Psoas muscle (tissue), 8 donors: ENCODE results near the gene GPC6. TPM values are rescaled to one million over a fixed set of nuclear protein-coding genes. Genes with fewer than 3 reads are reported as not detected.

Source experiments
- ATAC-seq, 4 donors: fragments of 200-7000 bp; cut with Tn5 transposase; one replicate each; pipeline ENCODE4 v1.9.1; 2020; ENCODE audit warnings: moderate library complexity in 3 of 4, mild to moderate bottlenecking in 2 of 4
- DNase-seq, 2 donors: peaks; one replicate each; pipeline ENCODE4 v3.0.0-alpha.2; 2020
- H3K27ac ChIP-seq: fragments of 200-600 bp; one replicate; pipeline ENCODE4 v1.8.0; 2022
- H3K27me3 ChIP-seq, 3 donors: fragments of 200-600 bp in 1 of 3; one replicate each; pipeline versions ENCODE4 v1.6.1 to v1.8.0; 2013 to 2022; ENCODE audit warnings: low read length in 2 of 3, mild to moderate bottlenecking in 2 of 3, moderate library complexity in 1 of 3; ENCODE audit not compliant: insufficient read depth in 3 of 3
- H3K36me3 ChIP-seq, 2 donors: fragments of 200-600 bp in 1 of 2; one replicate each; pipeline versions ENCODE4 v1.6.1 to v1.8.0; 2013 to 2022; ENCODE audit warnings: low read depth in 1 of 2, mild to moderate bottlenecking in 1 of 2, moderate library complexity in 1 of 2; ENCODE audit not compliant: insufficient read depth in 1 of 2
- H3K4me1 ChIP-seq: fragments of 200-600 bp; one replicate; pipeline ENCODE4 v1.8.0; 2022
- H3K4me3 ChIP-seq: fragments of 200-600 bp; one replicate; pipeline ENCODE4 v1.8.0; 2022; ENCODE audit warnings: mild to moderate bottlenecking
- H3K9me3 ChIP-seq: fragments of 200-600 bp; one replicate; pipeline ENCODE4 v1.8.0; 2022
- CTCF ChIP-seq: fragments of 200-600 bp; IDR thresholded peaks from one replicate; pipeline ENCODE4 v1.8.0; 2022; ENCODE audit warnings: antibody characterized with exemption
- WGBS, 3 donors: extraction: QIAGEN DNeasy Blood & Tissue Kit; methylation state at CpG; one replicate each; pipeline versions ENCODE4 v1.1.6 to v1.1.7; 2013; 5-methylcytosine and 5-hydroxymethylcytosine counted together
- intact Hi-C, 2 donors: fragments of 100-400 bp; cut with DNase I; formaldehyde crosslinking; loops; one replicate each; pipeline versions ENCODE4 v1.11.0 to v1.14.2; 2022
- polyA plus RNA-seq, 3 donors: library from polyadenylated mRNA; stranded (reverse); fragments of 200-250 nt; gene quantifications; one replicate each; pipeline ENCODE4 v1.2.3, GENCODE V29; 2013
- total RNA-seq, 4 donors: library from RNA; stranded (reverse); fragmentation: NEBNext Ultra II Directional in 2 of 4; extraction: Animal tissue kit (Norgen Biotek cat#: 25700) in 2 of 4; gene quantifications; one replicate each; pipeline versions ENCODE4 v1.2.1 to v1.2.4, GENCODE V29; 2021 to 2023
- donor health status: healthy with polysubstance abuse.
- donor health status: DM: no; HTN: no; CAD: no; lungs with moderate emphysema.
- donor health status: Bipolar disorder and iron deficiency.
- donor health status: healthy.
- donor health status: DM: yes; HTN: yes; CAD: no.
- donor health status: DM: no; HTN: no; CAD: no.
- donor health status: DM: no; HTN: no; CAD: no.
- donor health status: DM: yes; HTN: yes; CAD: no.

GPC6 gene
- total and polyA plus RNA-seq, 7 donors: 0.07 to 3.7 (median 0.57) TPM

DNA sequence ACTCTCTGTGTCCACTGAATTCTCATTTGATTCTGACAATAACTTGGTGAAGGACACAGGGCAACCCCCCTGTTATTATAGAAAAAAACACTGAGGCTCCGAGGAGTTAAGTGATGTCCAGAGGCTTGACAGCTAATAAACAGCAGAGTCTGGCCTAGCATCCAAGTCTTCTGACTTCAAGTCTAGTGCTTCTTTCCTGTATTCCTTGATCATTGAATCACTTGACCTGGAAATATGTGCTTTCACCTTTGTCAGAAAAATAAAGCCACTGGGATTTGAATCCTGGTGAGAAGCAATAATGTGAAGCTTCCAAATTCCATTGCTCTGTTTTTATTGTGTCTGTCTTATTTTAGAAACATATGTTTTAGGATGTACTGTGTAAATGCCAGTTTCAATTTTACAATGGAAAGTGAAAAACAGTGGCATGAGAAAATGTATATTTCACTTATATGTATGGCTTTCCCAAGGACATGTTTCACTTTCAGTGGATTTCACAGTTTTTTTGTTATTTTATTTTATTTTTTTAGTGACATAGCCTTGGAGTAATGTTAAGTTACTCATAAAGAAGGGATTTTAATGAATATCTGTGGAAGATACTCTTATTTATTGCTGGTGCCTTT is 190.2 kb downstream of the GPC6 start:
- Histone ChIP-seq H3K9me3 (no peaks in the 10 kb centered on the region), H3K27ac (no peak overlapping the region), H3K27me3 (no peaks in the 10 kb centered on the region), H3K4me3 (no peak overlapping the region), H3K36me3 (no peaks in the 10 kb centered on the region), H3K4me1 (no peaks in the 10 kb centered on the region)
- intact Hi-C loops: no loop called here
- ATAC-seq (no peak), DNase-seq (no peak)
- TF ChIP-seq CTCF: no peak
- 59 to 81% (median 60%) methylated on average over 1 of the region's 1 CpG for WGBS, 3 donors

DNA sequence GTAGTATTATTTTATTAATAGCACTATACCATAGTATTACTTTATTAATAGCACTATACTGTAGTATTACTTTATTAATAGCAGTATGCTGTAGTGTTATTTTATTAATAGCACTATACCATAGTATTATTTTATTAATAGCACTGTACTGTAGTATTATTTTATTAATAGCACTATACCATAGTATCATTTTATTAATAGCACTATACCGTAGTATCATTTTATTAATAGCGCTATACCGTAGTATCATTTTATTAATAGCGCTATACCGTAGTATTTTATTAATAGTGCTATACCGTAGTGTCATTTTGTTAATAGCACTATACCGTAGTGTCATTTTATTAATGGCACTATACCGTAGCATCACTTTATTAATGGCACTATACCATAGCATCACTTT is 191.8 kb downstream of the GPC6 start:
- no peak overlapping the region for H3K27ac ChIP-seq
- no peak for TF ChIP-seq CTCF
- no peaks in the 10 kb centered on the region for H3K36me3 ChIP-seq
- DNase-seq (no peak), ATAC-seq (no peak)
- WGBS, 3 donors: 82 to 98% (median 97%) methylated on average over 8 of the region's 8 CpGs
- intact Hi-C loops: no loop called here
- no peak overlapping the region for H3K4me3 ChIP-seq
- H3K27me3 ChIP-seq: no peaks in the 10 kb centered on the region
- H3K4me1 ChIP-seq: no peaks in the 10 kb centered on the region
- H3K9me3 ChIP-seq: no peaks in the 10 kb centered on the region

GRCh38 chr13:93420206-93420605 is 193.6 kb downstream of the GPC6 start:
- no peaks in the 10 kb centered on the region for H3K9me3 ChIP-seq
- no peaks in the 10 kb centered on the region for H3K36me3 ChIP-seq
- intact Hi-C loops: no loop called here
- H3K4me1 ChIP-seq: no peaks in the 10 kb centered on the region
- no peaks in the 10 kb centered on the region for H3K27me3 ChIP-seq
- H3K27ac ChIP-seq: no peak overlapping the region
- H3K4me3 ChIP-seq: no peak overlapping the region
- DNase-seq (no peak), ATAC-seq (no peak)
- 53 to 63% (median 63%) methylated on average over 1 of the region's 1 CpG for WGBS, 3 donors
- TF ChIP-seq CTCF: no peak

GRCh38 chr13:93420887-93421286 is 194.3 kb downstream of the GPC6 start:
- TF ChIP-seq CTCF: no peak
- Histone ChIP-seq H3K4me3 (no peak overlapping the region), H3K27me3 (no peaks in the 10 kb centered on the region), H3K27ac (no peak overlapping the region), H3K4me1 (no peaks in the 10 kb centered on the region), H3K9me3 (no peaks in the 10 kb centered on the region), H3K36me3 (no peaks in the 10 kb centered on the region)
- intact Hi-C loops: no loop called here
- DNase-seq (no peak), ATAC-seq (no peak)
- 77 to 82% (median 79%) methylated on average over 6 of the region's 6 CpGs for WGBS, 3 donors

DNA sequence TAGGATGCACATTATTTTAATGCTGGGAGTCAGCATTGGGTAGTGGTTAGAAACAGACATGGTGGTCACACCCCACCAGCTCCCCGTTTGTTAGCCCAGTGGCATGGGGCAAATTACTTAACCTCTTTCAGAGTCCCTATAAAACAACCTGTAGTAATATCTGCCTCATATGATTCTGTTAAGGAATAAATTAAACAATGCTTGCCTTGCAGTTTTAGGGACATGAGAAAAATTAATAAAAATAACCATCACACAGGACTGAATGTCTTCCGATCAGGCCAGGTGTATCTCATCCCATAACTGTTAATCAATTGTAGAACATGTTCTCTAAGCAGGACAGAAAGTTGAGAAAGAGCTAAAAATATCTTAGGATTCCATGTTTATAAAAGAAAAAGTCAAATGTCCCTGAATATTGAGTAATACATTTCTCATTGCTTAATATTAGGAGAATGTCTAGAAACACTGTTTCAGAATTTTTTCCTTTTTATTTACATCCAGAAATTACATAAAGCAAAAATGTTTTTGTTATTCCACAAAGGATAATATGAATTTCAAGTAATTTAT is 196.5 kb downstream of the GPC6 start:
- intact Hi-C loops: no loop called here
- no peaks in the 10 kb centered on the region for H3K9me3 ChIP-seq
- TF ChIP-seq CTCF: no peak
- H3K4me1 ChIP-seq: no peaks in the 10 kb centered on the region
- ATAC-seq (no peak), DNase-seq (no peak)
- H3K4me3 ChIP-seq: no peak overlapping the region
- no peak overlapping the region for H3K27ac ChIP-seq
- no peaks in the 10 kb centered on the region for H3K36me3 ChIP-seq
- WGBS, 3 donors: 86 to 90% (median 90%) methylated on average over 2 of the region's 2 CpGs
- no peaks in the 10 kb centered on the region for H3K27me3 ChIP-seq
